OCI-LY1 (cell line): ENCODE data around the gene TSPAN3.

Experiments
- H2AFZ ChIP-seq: fragments of 200-600 bp; sonication (generic), shearing (Covaris generic); 2 replicates; pipeline ENCODE4 v1.6.0; 2014; ENCODE audit warnings: antibody characterized with exemption, mild to moderate bottlenecking, low read length
- H3F3A ChIP-seq: fragments of 200-600 bp; sonication (generic), shearing (Covaris generic); 2 replicates; pipeline ENCODE4 v1.6.0; 2014; ENCODE audit warnings: mild to moderate bottlenecking, antibody characterized with exemption, low read length, moderate library complexity; ENCODE audit not compliant: insufficient read depth
- H3K27ac ChIP-seq: fragments of 200-600 bp; sonication (generic); 2 replicates; pipeline ENCODE4 v1.5.1; 2014; ENCODE audit warnings: low read length, mixed run types, mild to moderate bottlenecking, low read depth; ENCODE audit not compliant: poor library complexity, severe bottlenecking
- H3K27me3 ChIP-seq: fragments of 200-600 bp; sonication (generic); 2 replicates; pipeline ENCODE4 v1.6.0; 2014; ENCODE audit warnings: antibody characterized with exemption, mild to moderate bottlenecking, low read length, moderate library complexity; ENCODE audit not compliant: insufficient read depth
- H3K36me3 ChIP-seq: fragments of 200-600 bp; sonication (generic); 2 replicates; pipeline ENCODE4 v1.6.1; 2014; ENCODE audit warnings: mild to moderate bottlenecking, antibody characterized with exemption, low read length, moderate library complexity, mixed read lengths; ENCODE audit not compliant: insufficient read depth
- H3K4me1 ChIP-seq: fragments of 200-600 bp; sonication (generic); 2 replicates; pipeline ENCODE4 v1.5.1; 2014; ENCODE audit warnings: mild to moderate bottlenecking, low read length, moderate library complexity; ENCODE audit not compliant: insufficient read depth, severe bottlenecking
- H3K4me2 ChIP-seq: fragments of 200-600 bp; sonication (generic), shearing (Covaris generic); 2 replicates; pipeline ENCODE4 v1.6.1; 2014; ENCODE audit warnings: low read length
- H3K4me3 ChIP-seq: fragments of 200-600 bp; sonication (generic); 2 replicates; pipeline ENCODE4 v1.5.1; 2014; ENCODE audit warnings: low read length, low read depth, mild to moderate bottlenecking, mixed read lengths; ENCODE audit not compliant: poor library complexity, severe bottlenecking
- H3K79me2 ChIP-seq: fragments of 200-600 bp; shearing (Covaris generic); 2 replicates; pipeline ENCODE4 v1.6.1; 2016; ENCODE audit warnings: mixed run types, low read length, mixed read lengths; ENCODE audit not compliant: insufficient read depth
- H3K9ac ChIP-seq: fragments of 200-600 bp; sonication (generic), shearing (Covaris generic); 2 replicates; pipeline ENCODE4 v1.6.1; 2014; ENCODE audit warnings: mild to moderate bottlenecking, low read length, mixed read lengths
- H3K9me2 ChIP-seq: fragments of 200-600 bp; sonication (generic), shearing (Covaris generic); 2 replicates; pipeline ENCODE4 v1.6.1; 2014; ENCODE audit warnings: low read depth, mild to moderate bottlenecking, low read length, mixed read lengths
- H3K9me3 ChIP-seq: fragments of 200-600 bp; shearing (Covaris generic); 2 replicates; pipeline ENCODE4 v1.6.1; 2014; ENCODE audit warnings: low read length, mixed read lengths
- H4K20me1 ChIP-seq: fragments of 200-600 bp; sonication (generic), shearing (Covaris generic); 2 replicates; pipeline ENCODE4 v1.6.0; 2016; ENCODE audit warnings: mild to moderate bottlenecking, low read length; ENCODE audit not compliant: insufficient read depth
- CTCF ChIP-seq: fragments of 200-600 bp; sonication (generic), shearing (Covaris generic); IDR thresholded peaks from 2 replicates; pipeline ENCODE4 v1.5.1; 2017; ENCODE audit warnings: mild to moderate bottlenecking, antibody characterized with exemption, low read length, moderate library complexity, mixed read lengths
- EZH2 ChIP-seq: fragments of 200-600 bp; sonication (generic), shearing (Covaris generic); IDR thresholded peaks from 2 replicates; pipeline ENCODE4 v1.8.0; 2017; ENCODE audit warnings: borderline replicate concordance, mixed run types, mild to moderate bottlenecking, antibody characterized with exemption, low read length, moderate library complexity, mixed read lengths

The TSPAN3 gene

GRCh38 chr15:77104155-77104554 is 33.2 kb upstream of the TSPAN3 start:
- Histone ChIP-seq H3K4me2 (no peak overlapping the region), H3K4me3 (no peak overlapping the region), H3K9me3 (no peaks in the 10 kb centered on the region), H3K4me1 (no peaks in the 10 kb centered on the region), H4K20me1 (no peaks in the 10 kb centered on the region), H2AFZ (no peak overlapping the region), H3K36me3 (no peaks in the 10 kb centered on the region), H3K79me2 (no peaks in the 10 kb centered on the region), H3K27me3 (no peaks in the 10 kb centered on the region), H3F3A (no peaks in the 10 kb centered on the region), H3K9ac (no peak overlapping the region), H3K9me2 (no peaks in the 10 kb centered on the region), H3K27ac (no peak overlapping the region)
- no peak for TF ChIP-seq EZH2
- no peak for TF ChIP-seq CTCF

DNA sequence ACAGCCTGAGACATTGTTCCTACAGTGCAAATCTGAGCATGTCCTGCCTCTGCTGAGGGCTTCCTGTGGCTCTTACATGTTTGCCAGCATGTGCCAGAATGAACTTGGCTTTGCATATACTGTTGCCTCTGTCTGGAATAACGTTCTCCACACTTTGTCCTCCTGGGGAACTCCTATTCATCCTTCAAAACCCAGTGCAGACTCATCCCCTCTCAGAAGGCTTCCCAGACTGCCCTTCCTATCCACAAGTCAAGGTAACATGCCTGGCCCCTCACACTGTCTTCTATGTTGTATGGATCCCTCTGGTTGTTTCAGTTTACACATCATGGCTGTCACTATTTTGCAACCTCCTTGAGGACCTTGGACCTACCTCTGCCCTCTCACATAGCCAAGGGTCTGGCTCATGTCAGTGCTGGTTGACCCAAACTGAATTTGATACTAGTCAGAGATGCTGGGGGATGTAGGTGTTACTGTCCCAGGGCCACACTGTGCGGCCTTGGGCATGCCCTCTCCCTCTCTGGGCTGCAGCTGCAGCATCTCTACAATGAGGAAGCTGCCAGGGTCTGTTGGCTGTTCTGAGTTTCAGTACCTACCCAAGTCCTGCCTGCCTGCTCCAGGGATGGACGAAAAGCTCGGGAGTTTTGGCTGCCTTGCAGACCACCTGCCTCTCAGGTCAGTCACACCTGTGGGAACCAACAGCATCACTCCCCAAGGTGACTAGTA is 29.0 kb upstream of the TSPAN3 start:
- no peaks in the 10 kb centered on the region for H3K27me3 ChIP-seq
- no peak overlapping the region for H2AFZ ChIP-seq
- H3K27ac ChIP-seq, result no peak overlapping the region
- H3K79me2 ChIP-seq, result no peaks in the 10 kb centered on the region
- no peaks in the 10 kb centered on the region for H3K9me3 ChIP-seq
- H4K20me1 ChIP-seq, result no peaks in the 10 kb centered on the region
- no peaks in the 10 kb centered on the region for H3F3A ChIP-seq
- H3K4me1 ChIP-seq, result no peaks in the 10 kb centered on the region
- H3K9me2 ChIP-seq, result no peaks in the 10 kb centered on the region
- TF ChIP-seq EZH2, result no peak
- no peak for TF ChIP-seq CTCF
- H3K36me3 ChIP-seq, result no peaks in the 10 kb centered on the region
- no peak overlapping the region for H3K4me2 ChIP-seq
- no peak overlapping the region for H3K4me3 ChIP-seq
- no peak overlapping the region for H3K9ac ChIP-seq

- Histone ChIP-seq H3K9me2 (no peaks in the 10 kb centered on the region), H3K4me2 (no peak overlapping the region), H3K4me1 (no peaks in the 10 kb centered on the region), H4K20me1 (no peaks in the 10 kb centered on the region), H3F3A (no peaks in the 10 kb centered on the region), H3K27me3 (no peaks in the 10 kb centered on the region), H3K9me3 (no peaks in the 10 kb centered on the region), H3K9ac (no peak overlapping the region), H3K36me3 (no peaks in the 10 kb centered on the region), H3K27ac (no peak overlapping the region), H2AFZ (no peak overlapping the region), H3K79me2 (no peaks in the 10 kb centered on the region), H3K4me3 (no peak overlapping the region)
- TF ChIP-seq CTCF, result no peak
- TF ChIP-seq EZH2, result no peak
These were observed 27.7 kb upstream of the TSPAN3 start for GRCh38 chr15:77098572-77098971.
